ENCODE data around the gene AGBL4. TPM values are rescaled to one million over a fixed set of nuclear protein-coding genes. Genes with fewer than 3 reads are reported as not detected.

The AGBL4 gene
- total RNA-seq, 1 experiment from 2014 or later: not detected

DNA sequence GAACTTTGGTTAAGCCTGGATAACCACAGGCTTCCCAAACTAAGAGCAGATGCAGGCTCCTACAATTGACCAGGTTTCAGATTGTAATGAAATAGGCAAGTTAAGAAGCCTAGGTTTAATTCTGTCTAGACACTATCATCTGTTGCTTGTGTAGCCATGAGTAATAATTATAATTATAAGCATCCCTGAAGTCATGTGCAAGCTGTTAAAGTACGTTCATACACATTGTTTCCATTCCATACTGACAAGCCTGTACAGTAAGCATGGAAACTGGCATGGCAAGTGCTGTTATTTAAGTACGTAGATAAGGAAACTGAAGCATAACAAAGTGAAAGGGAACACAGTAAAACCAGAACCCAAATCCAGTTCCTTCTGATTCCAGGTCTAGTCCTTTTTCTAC, 689.8 kb downstream of the AGBL4 start:
- ChIA-PET CTCF (no interaction called here), RAD21 (ENCODE audit: low non-redundant PET in 1 of 2, low total read pairs in 2 of 2, uncharacterized antibody in 2 of 2, unreplicated experiment in 2 of 2) (no interaction called here), POLR2A (no interaction called here)
- Histone ChIP-seq H3K36me3 (ENCODE audit: control insufficient read depth in 1 of 2, insufficient read depth in 2 of 2, low read length in 2 of 2) (no peaks in the 10 kb centered on the region), H3K27ac (ENCODE audit: low read depth, low read length) (no peak overlapping the region), H3K9me3 (ENCODE audit: control insufficient read depth in 1 of 2, insufficient read depth in 1 of 2, low read depth in 1 of 2, low read length in 2 of 2) (peaks cover 0 to 4% of the 10 kb centered on the region in 2 experiments; a peak in 2 of 4 replicates), H3K79me2 (ENCODE audit: insufficient read depth, low read length) (no peaks in the 10 kb centered on the region), H2AFZ (ENCODE audit: low read depth, low read length, poor library complexity, severe bottlenecking) (no peak overlapping the region), H3K4me3 (replicated peaks in 1 of 2; ENCODE audit: low read depth in 1 of 2, low read length in 2 of 2) (no peak overlapping the region), H3K27me3 (ENCODE audit: insufficient read depth, low read length) (no peaks in the 10 kb centered on the region), H3K9me2 (ENCODE audit: insufficient read depth) (no peaks in the 10 kb centered on the region), H3K9ac (ENCODE audit: low read length) (no peak overlapping the region), H4K20me1 (ENCODE audit: insufficient read depth) (no peaks in the 10 kb centered on the region), H3K4me1 (ENCODE audit: control insufficient read depth in 1 of 2, insufficient read depth in 2 of 2, low read length in 2 of 2) (no peaks in the 10 kb centered on the region), H3K4me2 (ENCODE audit: low read length) (no peak overlapping the region)
- DNase-seq (ENCODE audit: low read depth, low spot score): no peak
- intact Hi-C loops (cut with micrococcal nuclease): no loop called here
- no TSS peak for BruUV-seq (replicated peaks)
- TF ChIP-seq, protein P1, sequence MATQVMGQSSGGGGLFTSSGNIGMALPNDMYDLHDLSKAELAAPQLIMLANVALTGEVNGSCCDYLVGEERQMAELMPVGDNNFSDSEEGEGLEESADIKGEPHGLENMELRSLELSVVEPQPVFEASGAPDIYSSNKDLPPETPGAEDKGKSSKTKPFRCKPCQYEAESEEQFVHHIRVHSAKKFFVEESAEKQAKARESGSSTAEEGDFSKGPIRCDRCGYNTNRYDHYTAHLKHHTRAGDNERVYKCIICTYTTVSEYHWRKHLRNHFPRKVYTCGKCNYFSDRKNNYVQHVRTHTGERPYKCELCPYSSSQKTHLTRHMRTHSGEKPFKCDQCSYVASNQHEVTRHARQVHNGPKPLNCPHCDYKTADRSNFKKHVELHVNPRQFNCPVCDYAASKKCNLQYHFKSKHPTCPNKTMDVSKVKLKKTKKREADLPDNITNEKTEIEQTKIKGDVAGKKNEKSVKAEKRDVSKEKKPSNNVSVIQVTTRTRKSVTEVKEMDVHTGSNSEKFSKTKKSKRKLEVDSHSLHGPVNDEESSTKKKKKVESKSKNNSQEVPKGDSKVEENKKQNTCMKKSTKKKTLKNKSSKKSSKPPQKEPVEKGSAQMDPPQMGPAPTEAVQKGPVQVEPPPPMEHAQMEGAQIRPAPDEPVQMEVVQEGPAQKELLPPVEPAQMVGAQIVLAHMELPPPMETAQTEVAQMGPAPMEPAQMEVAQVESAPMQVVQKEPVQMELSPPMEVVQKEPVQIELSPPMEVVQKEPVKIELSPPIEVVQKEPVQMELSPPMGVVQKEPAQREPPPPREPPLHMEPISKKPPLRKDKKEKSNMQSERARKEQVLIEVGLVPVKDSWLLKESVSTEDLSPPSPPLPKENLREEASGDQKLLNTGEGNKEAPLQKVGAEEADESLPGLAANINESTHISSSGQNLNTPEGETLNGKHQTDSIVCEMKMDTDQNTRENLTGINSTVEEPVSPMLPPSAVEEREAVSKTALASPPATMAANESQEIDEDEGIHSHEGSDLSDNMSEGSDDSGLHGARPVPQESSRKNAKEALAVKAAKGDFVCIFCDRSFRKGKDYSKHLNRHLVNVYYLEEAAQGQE (IDR thresholded peaks at IDR 0.05; ENCODE audit: low read depth): no peak
- no peak for TF ChIP-seq CBX3 (IDR thresholded peaks at IDR 0.05; ENCODE audit: low read depth)
- ATAC-seq: no peak

- ATAC-seq: no peak
- intact Hi-C loops (cut with micrococcal nuclease): no loop called here
- no peak overlapping the region for H2AFZ ChIP-seq (ENCODE audit: low read depth, low read length, poor library complexity, severe bottlenecking)
- H3K36me3 ChIP-seq (ENCODE audit: control insufficient read depth in 1 of 2, insufficient read depth in 2 of 2, low read length in 2 of 2): no peaks in the 10 kb centered on the region
- no peaks in the 10 kb centered on the region for H3K79me2 ChIP-seq (ENCODE audit: insufficient read depth, low read length)
- no TSS peak for BruUV-seq (replicated peaks)
- no peak overlapping the region for H3K4me3 ChIP-seq (replicated peaks in 1 of 2; ENCODE audit: low read depth in 1 of 2, low read length in 2 of 2)
- no peaks in the 10 kb centered on the region for H3K4me1 ChIP-seq (ENCODE audit: control insufficient read depth in 1 of 2, insufficient read depth in 2 of 2, low read length in 2 of 2)
- no peaks in the 10 kb centered on the region; a peak in 2 of 4 replicates for H3K9me3 ChIP-seq (ENCODE audit: control insufficient read depth in 1 of 2, insufficient read depth in 1 of 2, low read depth in 1 of 2, low read length in 2 of 2)
- CTCF ChIA-PET: no interaction called here
- no peaks in the 10 kb centered on the region for H4K20me1 ChIP-seq (ENCODE audit: insufficient read depth)
- DNase-seq (ENCODE audit: low read depth, low spot score): no peak
- no peak overlapping the region for H3K27ac ChIP-seq (ENCODE audit: low read depth, low read length)
- no peaks in the 10 kb centered on the region for H3K27me3 ChIP-seq (ENCODE audit: insufficient read depth, low read length)
- H3K9me2 ChIP-seq (ENCODE audit: insufficient read depth): no peaks in the 10 kb centered on the region
- TF ChIP-seq, protein P2, sequence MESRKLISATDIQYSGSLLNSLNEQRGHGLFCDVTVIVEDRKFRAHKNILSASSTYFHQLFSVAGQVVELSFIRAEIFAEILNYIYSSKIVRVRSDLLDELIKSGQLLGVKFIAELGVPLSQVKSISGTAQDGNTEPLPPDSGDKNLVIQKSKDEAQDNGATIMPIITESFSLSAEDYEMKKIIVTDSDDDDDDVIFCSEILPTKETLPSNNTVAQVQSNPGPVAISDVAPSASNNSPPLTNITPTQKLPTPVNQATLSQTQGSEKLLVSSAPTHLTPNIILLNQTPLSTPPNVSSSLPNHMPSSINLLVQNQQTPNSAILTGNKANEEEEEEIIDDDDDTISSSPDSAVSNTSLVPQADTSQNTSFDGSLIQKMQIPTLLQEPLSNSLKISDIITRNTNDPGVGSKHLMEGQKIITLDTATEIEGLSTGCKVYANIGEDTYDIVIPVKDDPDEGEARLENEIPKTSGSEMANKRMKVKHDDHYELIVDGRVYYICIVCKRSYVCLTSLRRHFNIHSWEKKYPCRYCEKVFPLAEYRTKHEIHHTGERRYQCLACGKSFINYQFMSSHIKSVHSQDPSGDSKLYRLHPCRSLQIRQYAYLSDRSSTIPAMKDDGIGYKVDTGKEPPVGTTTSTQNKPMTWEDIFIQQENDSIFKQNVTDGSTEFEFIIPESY (IDR thresholded peaks at IDR 0.05; ENCODE audit: extremely low read depth, insufficient replicate concordance, low read length): no peak
- TF ChIP-seq ZFX (IDR thresholded peaks at IDR 0.05) (no peak), FOSL1 (IDR thresholded peaks at IDR 0.05; ENCODE audit: low read depth) (no peak), YY1 (IDR thresholded peaks at IDR 0.05; ENCODE audit: extremely low read depth, insufficient replicate concordance, low read depth, low read length) (no peak)
- H3K4me2 ChIP-seq (ENCODE audit: low read length): no peak overlapping the region
- POLR2A ChIA-PET: no interaction called here
- H3K9ac ChIP-seq (ENCODE audit: low read length): no peak overlapping the region
- RAD21 ChIA-PET (ENCODE audit: low non-redundant PET in 1 of 2, low total read pairs in 2 of 2, uncharacterized antibody in 2 of 2, unreplicated experiment in 2 of 2): no interaction called here
Observed at GRCh38 chr1:49331066-49331852, 692.5 kb downstream of the AGBL4 start.

All from HCT116 (cell line).